ENCODE measurements around the gene CLCF1.

DNA sequence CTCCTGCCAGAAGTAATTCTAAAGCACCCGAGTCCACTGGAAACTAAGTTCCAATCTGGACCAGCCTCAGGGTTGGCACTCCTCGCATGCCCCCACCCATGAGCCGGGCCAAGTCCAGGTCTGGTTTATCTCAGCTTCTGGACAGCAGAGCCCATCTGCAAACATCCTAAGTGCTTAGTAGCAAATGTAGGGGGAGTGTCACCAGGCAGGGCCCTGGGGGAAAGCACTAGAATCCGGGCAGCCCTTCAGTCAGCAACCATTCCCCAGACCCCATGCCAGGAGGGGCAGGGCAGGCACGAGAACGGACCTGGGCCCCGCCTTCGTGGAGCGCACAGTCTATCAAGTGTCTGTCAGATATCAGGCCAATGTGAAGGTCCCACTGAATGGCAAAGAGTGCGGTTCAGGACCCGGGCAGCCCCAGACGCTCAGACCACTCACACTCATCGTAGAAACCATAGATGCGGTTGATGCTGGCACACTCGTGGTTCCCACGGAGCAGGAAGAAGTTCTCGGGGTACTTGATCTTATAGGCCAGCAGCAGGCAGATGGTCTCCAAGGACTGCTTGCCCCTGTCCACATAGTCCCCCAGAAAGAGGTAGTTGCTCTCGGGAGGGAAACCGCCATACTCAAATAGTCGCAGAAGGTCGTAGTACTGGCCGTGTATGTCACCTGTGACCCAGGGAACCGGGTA is 27.0 kb upstream of the CLCF1 start:
- TF ChIP-seq, protein P1, sequence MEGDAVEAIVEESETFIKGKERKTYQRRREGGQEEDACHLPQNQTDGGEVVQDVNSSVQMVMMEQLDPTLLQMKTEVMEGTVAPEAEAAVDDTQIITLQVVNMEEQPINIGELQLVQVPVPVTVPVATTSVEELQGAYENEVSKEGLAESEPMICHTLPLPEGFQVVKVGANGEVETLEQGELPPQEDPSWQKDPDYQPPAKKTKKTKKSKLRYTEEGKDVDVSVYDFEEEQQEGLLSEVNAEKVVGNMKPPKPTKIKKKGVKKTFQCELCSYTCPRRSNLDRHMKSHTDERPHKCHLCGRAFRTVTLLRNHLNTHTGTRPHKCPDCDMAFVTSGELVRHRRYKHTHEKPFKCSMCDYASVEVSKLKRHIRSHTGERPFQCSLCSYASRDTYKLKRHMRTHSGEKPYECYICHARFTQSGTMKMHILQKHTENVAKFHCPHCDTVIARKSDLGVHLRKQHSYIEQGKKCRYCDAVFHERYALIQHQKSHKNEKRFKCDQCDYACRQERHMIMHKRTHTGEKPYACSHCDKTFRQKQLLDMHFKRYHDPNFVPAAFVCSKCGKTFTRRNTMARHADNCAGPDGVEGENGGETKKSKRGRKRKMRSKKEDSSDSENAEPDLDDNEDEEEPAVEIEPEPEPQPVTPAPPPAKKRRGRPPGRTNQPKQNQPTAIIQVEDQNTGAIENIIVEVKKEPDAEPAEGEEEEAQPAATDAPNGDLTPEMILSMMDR (IDR thresholded peaks at IDR 0.05; ENCODE audit: low read length): no peak
- TF ChIP-seq EZH2 (IDR thresholded peaks at IDR 0.05; ENCODE audit: borderline replicate concordance, low read length): no peak

All from OCI-LY1 (cell line).